ENCODE measurements around the gene EXOC6.

DNA sequence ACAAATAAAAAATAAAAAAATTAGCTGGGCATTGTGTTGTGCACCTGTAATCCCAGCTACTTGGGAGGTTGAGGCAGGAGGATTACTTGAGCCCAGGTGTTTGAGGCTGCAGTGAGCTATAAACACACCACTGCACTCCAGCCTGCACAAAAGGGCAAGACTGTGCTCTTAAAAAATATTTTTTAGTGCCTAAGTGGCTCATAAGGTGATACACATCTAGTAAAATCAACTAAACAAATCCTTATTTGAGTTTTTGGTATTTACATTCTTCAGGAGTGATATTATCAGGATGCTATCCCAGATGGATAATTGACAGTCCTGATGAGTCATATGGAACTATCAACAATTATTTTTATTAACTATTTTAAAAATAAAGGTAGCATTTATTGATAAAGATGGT, 93.9 kb downstream of the EXOC6 start:
- TF ChIP-seq, protein P1, sequence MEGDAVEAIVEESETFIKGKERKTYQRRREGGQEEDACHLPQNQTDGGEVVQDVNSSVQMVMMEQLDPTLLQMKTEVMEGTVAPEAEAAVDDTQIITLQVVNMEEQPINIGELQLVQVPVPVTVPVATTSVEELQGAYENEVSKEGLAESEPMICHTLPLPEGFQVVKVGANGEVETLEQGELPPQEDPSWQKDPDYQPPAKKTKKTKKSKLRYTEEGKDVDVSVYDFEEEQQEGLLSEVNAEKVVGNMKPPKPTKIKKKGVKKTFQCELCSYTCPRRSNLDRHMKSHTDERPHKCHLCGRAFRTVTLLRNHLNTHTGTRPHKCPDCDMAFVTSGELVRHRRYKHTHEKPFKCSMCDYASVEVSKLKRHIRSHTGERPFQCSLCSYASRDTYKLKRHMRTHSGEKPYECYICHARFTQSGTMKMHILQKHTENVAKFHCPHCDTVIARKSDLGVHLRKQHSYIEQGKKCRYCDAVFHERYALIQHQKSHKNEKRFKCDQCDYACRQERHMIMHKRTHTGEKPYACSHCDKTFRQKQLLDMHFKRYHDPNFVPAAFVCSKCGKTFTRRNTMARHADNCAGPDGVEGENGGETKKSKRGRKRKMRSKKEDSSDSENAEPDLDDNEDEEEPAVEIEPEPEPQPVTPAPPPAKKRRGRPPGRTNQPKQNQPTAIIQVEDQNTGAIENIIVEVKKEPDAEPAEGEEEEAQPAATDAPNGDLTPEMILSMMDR (IDR thresholded peaks at IDR 0.05), result no peak
- TF ChIP-seq POLR2A (IDR thresholded peaks at IDR 0.05), result no peak

Data from heart left ventricle (tissue), 13 donors.